ENCODE measurements around the gene ARSK. TPM values are rescaled to one million over a fixed set of nuclear protein-coding genes. Genes with fewer than 3 reads are reported as not detected.

ARSK gene
- total RNA-seq, 4 donors from 2014 or later = 2.0 to 4.9 (median 3.6) TPM

DNA sequence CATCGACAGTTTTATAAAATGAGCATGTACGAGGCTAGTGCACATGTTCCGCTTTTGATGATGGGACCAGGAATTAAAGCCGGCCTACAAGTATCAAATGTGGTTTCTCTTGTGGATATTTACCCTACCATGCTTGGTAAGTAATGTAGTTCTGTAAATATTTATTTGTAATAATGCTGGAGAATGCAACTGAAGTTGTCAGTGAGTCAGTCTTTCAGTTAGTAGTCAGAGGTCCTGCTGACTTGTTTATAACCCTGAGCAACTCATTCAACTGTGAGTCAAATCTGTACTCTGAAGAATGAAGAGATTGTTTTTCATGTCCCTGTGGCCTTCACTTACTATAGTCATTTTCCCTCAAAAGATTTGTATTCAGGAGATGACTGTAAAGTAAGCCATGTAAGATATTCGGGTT, 36.6 kb downstream of the ARSK start:
- H3K9me3 ChIP-seq = no peaks in the 10 kb centered on the region
- no peaks in the 10 kb centered on the region for H3K27me3 ChIP-seq
- TF ChIP-seq POLR2A (IDR thresholded peaks at IDR 0.05) = no peak
- TF ChIP-seq, protein P1, sequence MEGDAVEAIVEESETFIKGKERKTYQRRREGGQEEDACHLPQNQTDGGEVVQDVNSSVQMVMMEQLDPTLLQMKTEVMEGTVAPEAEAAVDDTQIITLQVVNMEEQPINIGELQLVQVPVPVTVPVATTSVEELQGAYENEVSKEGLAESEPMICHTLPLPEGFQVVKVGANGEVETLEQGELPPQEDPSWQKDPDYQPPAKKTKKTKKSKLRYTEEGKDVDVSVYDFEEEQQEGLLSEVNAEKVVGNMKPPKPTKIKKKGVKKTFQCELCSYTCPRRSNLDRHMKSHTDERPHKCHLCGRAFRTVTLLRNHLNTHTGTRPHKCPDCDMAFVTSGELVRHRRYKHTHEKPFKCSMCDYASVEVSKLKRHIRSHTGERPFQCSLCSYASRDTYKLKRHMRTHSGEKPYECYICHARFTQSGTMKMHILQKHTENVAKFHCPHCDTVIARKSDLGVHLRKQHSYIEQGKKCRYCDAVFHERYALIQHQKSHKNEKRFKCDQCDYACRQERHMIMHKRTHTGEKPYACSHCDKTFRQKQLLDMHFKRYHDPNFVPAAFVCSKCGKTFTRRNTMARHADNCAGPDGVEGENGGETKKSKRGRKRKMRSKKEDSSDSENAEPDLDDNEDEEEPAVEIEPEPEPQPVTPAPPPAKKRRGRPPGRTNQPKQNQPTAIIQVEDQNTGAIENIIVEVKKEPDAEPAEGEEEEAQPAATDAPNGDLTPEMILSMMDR (IDR thresholded peaks at IDR 0.05) = no peak
- WGBS, 2 donors = 80 to 89% methylated on average over 5 of the region's 5 CpGs
- H3K4me1 ChIP-seq = no peaks in the 10 kb centered on the region
- no peak for DNase-seq
- H3K27ac ChIP-seq = no peak overlapping the region
- H3K4me3 ChIP-seq = no peak overlapping the region
- intact Hi-C loops (cut with DNase I) = no loop called here
- H3K36me3 ChIP-seq = no peaks in the 10 kb centered on the region

DNA sequence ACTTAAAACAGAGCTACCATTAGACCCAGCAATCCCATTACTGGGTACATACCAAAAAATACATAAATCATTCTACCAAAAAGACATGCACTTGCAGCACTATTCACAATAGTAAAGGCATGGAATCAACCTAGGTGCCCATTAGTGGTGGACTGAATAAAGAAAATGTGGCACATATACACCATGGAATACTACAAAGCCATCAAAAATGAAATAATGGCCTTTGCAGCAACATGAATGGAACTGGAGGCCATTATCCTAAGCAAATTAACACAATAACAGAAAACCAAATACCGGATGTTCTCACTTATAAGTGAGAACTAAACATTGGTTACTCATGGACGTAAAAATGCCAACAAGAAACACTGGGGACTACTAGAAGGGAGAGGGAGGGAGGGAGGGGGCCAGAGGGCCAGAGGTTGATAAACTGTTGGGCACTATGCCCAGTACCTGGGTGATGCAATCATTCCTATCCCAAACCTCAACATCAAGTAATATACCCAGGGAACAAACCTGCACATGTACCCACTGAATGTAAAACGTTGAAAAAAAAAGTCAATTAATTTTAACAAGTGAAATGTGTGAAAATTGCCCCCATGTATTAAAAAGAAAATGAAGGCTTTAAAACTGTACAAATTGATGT, 40.5 kb downstream of the ARSK start:
- Histone ChIP-seq H3K36me3 (no peaks in the 10 kb centered on the region), H3K27ac (no peak overlapping the region), H3K9me3 (no peaks in the 10 kb centered on the region), H3K4me1 (no peaks in the 10 kb centered on the region), H3K27me3 (no peaks in the 10 kb centered on the region), H3K4me3 (no peak overlapping the region)
- intact Hi-C loops (cut with DNase I) = no loop called here
- whole genome bisulfite sequencing, 2 donors = 85 to 94% methylated on average over 3 of the region's 3 CpGs
- DNase-seq = no peak
- TF ChIP-seq, protein P1 (IDR thresholded peaks at IDR 0.05) = no peak
- TF ChIP-seq POLR2A (IDR thresholded peaks at IDR 0.05) = no peak

DNA sequence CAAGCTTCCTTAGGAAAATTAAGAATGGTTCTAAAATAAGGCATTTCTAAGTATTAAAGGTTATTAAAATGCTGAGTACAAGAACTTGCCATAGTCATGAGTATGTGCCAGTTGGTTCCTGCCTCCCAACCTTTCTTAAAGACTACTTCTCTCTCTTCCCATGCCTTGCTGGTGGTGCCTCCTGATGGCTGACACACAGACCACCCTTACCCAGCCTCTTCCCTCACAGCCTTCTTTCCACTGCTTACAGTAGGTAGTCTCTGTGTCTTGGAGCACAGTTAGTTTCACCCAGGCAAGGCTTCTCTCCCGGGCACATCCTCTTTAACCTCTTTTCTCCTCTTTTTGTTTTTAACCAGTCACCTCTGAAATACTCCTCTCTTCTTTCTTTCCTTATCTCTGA, 44.4 kb downstream of the ARSK start:
- 96 to 100% methylated on average over 1 of the region's 1 CpG for WGBS, 2 donors
- peaks cover 0 to 7% (median 0%) of the 10 kb centered on the region in 3 donors for H3K36me3 ChIP-seq

DNA sequence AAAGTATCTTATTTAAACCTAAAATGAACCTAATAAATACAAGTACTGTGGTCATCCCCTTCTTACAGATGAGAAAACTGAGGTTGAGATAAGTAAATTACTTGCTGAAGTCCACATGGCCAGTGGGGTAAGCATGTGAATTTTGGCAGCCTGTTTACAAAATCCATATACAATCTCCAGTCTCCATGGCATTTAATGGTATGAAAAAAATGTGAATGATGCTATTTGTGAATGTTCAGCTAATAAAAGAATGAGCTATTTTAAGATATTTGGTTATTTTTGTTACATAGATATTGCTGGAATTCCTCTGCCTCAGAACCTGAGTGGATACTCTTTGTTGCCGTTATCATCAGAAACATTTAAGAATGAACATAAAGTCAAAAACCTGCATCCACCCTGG, 45.7 kb downstream of the ARSK start:
- Histone ChIP-seq H3K4me1 (no peaks in the 10 kb centered on the region), H3K9me3 (no peaks in the 10 kb centered on the region), H3K27ac (no peak overlapping the region), H3K4me3 (no peak overlapping the region), H3K36me3 (peaks cover 0 to 7% (median 0%) of the 10 kb centered on the region in 3 donors), H3K27me3 (no peaks in the 10 kb centered on the region)
- no peak for DNase-seq
- 86 to 93% methylated on average over 1 of the region's 1 CpG for WGBS, 2 donors
- TF ChIP-seq, protein P1 (IDR thresholded peaks at IDR 0.05) = no peak
- no peak for TF ChIP-seq POLR2A (IDR thresholded peaks at IDR 0.05)
- intact Hi-C loops (cut with DNase I) = no loop called here

More for the DNA sequence above, 44.4 kb downstream of the ARSK start:
- intact Hi-C loops (cut with DNase I) = no loop called here
- H3K4me3 ChIP-seq = no peak overlapping the region
- H3K27ac ChIP-seq = no peak overlapping the region
- no peaks in the 10 kb centered on the region for H3K9me3 ChIP-seq
- no peaks in the 10 kb centered on the region for H3K4me1 ChIP-seq
- DNase-seq = no peak
- no peaks in the 10 kb centered on the region for H3K27me3 ChIP-seq
- TF ChIP-seq, protein P1 (IDR thresholded peaks at IDR 0.05) = no peak
- no peak for TF ChIP-seq POLR2A (IDR thresholded peaks at IDR 0.05)

DNA sequence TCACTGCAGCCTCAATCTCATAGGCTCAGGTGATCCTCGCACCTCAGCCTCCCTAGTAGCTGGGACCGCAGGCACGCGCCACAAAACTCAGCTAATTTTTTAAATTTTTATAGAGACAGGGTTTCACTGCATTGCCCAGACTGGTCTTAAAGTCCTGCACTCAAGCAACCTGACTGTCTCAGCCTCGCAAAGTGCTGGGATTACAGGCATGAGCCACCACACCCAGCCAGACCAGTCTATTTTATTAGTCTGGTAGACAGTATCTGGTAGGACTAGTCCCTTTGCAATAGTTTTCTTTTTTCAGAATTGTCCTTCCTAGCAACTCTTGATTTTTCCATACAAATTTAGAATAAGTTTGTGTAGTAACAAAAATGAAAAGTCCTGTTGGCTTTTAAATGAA, 50.9 kb downstream of the ARSK start:
- Histone ChIP-seq H3K36me3 (peaks cover 0 to 5% (median 0%) of the 10 kb centered on the region in 3 donors), H3K4me3 (no peak overlapping the region), H3K4me1 (no peaks in the 10 kb centered on the region), H3K9me3 (no peaks in the 10 kb centered on the region), H3K27me3 (no peaks in the 10 kb centered on the region), H3K27ac (no peak overlapping the region)
- WGBS, 2 donors = 95 to 100% methylated on average over 4 to 5 of the region's 5 CpGs
- intact Hi-C loops (cut with DNase I) = no loop called here
- TF ChIP-seq, protein P1 (IDR thresholded peaks at IDR 0.05) = no peak
- no peak for TF ChIP-seq POLR2A (IDR thresholded peaks at IDR 0.05)
- no peak for DNase-seq
